IPS-NIHi7 (cell line): ENCODE data around the gene CLIP2.
"Not testable (repeated sequence)": the region's sequence is repeated elsewhere in the genome, so short reads cannot be mapped to it uniquely, and the experiment has no call there.

Source experiments
- DNase-seq: peaks from one replicate; pipeline ENCODE4 v3.0.0; 2012; ENCODE audit warnings: mixed read lengths; ENCODE audit errors: extremely low spot score

CLIP2 gene

DNA sequence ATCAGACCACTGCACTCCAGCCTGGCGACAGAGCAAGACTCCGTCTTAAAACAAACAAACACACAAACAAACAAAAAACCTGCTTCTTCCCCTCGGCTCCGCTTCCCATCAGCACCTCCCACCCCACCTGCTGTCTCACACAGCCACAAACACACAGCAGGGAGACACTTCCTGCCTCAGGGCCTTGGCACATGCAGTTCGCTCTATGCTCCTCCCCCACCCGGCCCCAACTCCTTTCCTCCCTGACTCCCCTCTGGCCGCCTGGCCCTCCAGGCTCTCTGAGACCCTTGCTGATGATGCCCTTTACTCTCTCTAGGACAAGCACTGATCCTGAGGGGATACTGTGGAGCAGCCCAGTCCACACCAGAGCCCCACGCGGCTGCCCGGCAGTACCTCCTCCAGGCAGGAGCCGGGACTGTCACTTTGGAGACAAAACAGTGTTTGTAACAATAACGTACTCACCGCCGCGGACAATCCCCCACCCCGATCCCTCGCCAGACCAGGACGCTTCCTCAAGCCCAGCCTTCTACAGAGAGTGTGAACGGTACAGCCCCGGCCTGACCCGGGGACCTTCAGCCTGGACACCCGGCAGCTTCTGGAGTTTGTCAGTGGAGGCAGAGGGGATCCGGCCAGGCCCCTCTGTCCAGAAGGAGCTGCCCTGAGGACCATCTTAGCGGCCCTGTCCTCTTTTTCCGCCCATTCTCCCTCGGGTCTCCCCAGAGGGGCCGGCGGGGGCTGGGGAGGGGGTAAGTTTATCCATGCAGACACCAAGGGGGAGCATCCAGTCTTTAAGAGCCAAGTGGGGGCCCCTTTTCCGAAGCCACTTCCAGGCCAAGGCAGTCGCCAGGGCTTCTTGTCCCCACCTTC is 114.5 kb downstream of the CLIP2 start:
- DNase-seq = no peak

GRCh38 chr7:74404388-74404700 is 115.1 kb downstream of the CLIP2 start:
- no peak for DNase-seq

DNA sequence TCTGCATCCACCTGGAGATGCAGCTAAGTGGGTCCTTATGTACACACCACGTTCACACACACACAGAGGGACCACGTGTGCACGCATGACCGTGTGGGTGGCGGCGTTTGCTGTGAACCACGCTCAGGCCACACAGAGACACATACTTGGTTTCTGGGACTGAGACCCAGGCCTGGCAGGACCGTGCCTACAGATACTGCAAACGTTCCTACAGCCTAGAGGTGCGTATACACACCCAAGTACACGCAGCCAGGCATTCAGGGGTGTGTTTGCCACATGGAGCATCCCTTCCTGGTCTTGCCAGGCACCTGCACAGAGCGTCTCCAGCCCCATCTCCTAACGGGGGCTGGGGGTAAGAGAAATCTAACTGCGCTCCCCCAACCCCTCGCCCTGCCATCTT is 115.5 kb downstream of the CLIP2 start:
- DNase-seq = no peak

- peak; percentile 88 for DNase-seq
Observed at GRCh38 chr7:74405191-74405898, 116.1 kb downstream of the CLIP2 start.

GRCh38 chr7:74405899-74406512 is 116.8 kb downstream of the CLIP2 start:
- DNase-seq = no peak

- no peak for DNase-seq
Observed at GRCh38 chr7:74407958-74408357, 118.8 kb downstream of the CLIP2 start.

DNA sequence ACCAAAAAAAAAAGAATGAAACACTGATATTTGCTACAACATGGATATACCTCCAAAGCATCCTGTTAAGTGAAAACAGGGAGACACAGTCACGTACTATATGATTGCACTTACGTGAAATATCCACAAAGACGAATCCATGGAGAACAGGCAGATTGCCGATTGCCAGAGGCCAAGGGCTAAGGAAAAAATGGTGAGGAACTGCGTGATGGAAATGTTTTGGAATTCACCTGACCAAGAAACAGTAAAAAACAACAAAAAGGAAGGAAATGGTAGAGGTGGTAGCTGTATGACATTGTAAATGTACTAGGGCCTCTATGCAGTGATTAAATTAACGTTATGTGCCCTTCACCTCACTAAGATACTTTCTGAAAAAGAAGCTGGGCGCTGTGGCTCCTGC is 120.4 kb downstream of the CLIP2 start:
- no peak for DNase-seq

- DNase-seq = no peak
Observed at GRCh38 chr7:74410772-74411171, 121.6 kb downstream of the CLIP2 start.

DNA sequence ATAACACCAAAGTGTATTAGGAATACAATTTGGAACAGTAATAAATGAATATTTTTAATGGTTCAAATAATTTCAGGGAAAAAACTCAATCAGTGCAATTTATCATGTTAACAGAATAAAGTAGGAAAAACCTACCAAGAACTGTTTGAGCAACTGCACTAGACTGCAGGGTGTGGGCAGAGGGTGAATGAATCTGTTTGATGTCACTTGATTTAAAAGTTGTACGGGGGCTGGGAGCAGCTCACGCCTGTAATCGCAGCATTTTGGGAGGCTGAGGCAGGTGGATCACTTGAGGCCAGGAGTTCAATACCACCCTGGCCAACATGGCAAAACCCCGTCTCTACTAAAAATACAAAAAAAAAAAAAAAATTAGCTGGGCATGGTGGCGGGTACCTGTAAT is 122.4 kb downstream of the CLIP2 start:
- not testable (repeated sequence) for DNase-seq

- no peak for DNase-seq
Observed at GRCh38 chr7:74412056-74412455, 122.8 kb downstream of the CLIP2 start.

GRCh38 chr7:74412603-74413002 is 123.4 kb downstream of the CLIP2 start:
- no peak for DNase-seq

GRCh38 chr7:74414595-74415333 is 125.6 kb downstream of the CLIP2 start:
- not testable (repeated sequence) for DNase-seq

GRCh38 chr7:74417419-74417971 is 128.3 kb downstream of the CLIP2 start:
- peak; percentile 95 for DNase-seq

GRCh38 chr7:74418076-74418475 is 128.9 kb downstream of the CLIP2 start:
- DNase-seq = no peak

GRCh38 chr7:74418538-74418937 is 129.3 kb downstream of the CLIP2 start:
- DNase-seq = no peak

DNA sequence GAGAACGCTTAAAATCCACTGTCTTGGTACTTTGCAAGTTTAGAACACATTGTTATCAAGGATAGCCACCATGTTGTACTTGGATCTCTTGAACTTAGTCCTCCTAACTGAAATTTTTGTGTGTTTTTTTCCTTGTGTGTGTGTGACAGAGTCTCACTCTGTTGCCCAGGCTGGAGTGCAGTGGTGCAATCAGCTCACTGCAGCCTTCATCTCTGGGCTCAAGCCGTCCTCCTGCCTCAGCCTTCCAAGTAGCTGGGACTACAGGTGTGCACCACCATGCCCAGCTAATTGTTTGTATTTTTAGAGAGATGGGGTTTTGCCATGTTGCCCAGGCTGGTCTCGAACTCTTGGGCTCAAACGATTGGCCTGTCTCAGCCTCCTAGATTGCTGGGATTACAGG is 130.0 kb downstream of the CLIP2 start:
- DNase-seq = not testable (repeated sequence)

GRCh38 chr7:74420006-74420405 is 130.8 kb downstream of the CLIP2 start:
- DNase-seq = no peak

DNA sequence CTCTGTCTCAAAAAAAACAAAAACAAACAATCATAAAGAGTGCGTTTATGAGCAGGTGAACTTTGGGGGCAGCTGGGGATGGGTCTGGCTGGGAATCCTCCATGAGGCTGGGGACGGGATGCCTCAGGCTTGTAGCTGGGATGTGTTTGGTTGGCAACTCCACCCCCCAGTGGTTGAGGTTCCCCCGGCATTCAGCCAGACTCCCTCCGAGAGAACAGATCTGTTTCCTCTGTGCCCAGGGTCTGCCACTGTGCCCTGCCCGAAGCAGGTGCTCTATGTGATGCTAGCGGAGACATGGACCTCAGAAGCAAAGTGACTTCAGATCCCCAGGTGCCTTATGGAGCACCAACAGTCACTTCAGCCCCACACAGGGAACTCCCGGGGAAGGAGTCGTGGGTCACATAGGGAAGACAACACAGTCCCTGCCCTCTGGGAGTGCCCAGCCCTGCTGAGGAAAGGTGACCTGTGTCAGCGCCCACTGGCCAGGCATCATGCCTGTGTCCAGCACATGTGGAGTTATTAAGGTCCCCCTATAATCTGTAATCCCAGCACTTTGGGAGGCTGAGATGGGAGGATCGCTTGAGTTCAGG is 135.2 kb downstream of the CLIP2 start:
- DNase-seq = no peak

- DNase-seq = no peak
Observed at GRCh38 chr7:74428023-74428422, 138.8 kb downstream of the CLIP2 start.

DNA sequence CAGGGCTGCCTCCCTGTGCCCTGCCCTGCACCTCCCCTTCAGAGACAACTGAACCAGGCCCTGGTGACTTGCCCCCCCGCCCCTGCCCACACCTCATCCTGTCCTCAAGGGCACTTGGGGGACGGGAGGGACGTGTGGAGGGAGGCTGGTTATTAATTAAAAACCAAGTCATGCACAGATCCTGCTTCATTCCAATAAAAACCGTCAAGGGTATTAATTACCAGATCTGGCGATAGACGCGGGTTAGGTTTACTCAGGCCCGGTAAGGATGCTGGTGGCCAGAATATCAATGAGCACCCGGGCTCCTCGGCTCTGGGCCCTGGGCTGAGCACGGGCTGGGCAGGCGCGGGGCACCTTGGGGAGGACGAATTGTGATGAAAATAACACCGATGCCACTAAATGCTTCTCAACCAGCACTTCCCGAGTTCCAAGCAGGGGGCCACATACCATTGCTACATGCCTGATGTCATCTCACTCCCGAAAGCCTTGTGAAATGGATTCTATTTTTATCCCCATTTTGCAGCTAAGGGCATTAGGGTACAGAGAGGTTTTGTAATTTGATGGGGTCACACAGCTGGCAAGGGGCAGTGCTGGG is 140.0 kb downstream of the CLIP2 start:
- DNase-seq = peak; percentile 63

DNA sequence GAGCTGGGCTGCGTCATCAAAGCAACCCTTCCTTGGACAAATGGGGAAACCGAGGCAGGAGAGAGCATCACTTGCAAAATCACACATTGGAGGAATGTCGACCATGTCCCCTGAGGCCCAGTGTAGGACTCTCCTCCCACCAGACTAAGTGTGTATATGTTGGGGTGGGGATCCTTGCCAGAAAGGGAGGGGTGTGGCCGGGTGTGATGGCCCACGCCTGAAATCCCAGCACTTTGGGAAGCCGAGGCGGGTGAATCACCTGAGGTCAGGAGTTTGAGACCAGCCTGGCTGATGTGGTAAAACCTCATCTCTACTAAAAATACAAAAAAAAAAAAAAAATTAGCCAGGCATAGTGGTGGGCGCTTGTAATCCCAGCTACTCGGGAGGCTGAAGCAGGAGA is 141.2 kb downstream of the CLIP2 start:
- not testable (repeated sequence) for DNase-seq
